ENCODE results near the gene ORAI1.
"Not testable (repeated sequence)": the region's sequence is repeated elsewhere in the genome, so short reads cannot be mapped to it uniquely, and the experiment has no call there.

The ORAI1 gene

GRCh38 chr12:121626087-121626852 lies at the start of gene ORAI1:
Gene ORAI1 (plus strand): TSS chr12:121626530.
- DNase-seq, result peak; percentile 91 to 92

GRCh38 chr12:121576851-121577391 lies 49.4 kb upstream of the ORAI1 start:
- DNase-seq, result no peak

GRCh38 chr12:121577443-121578180 lies 48.7 kb upstream of the ORAI1 start:
- no peak for DNase-seq

- peak in 1 of 2 donors; percentile 35 for DNase-seq
Measured at GRCh38 chr12:121578230-121579189, 47.8 kb upstream of the ORAI1 start.

- DNase-seq, result peak in 1 of 2 donors; percentile 24
Measured at GRCh38 chr12:121579190-121579791, 47.0 kb upstream of the ORAI1 start.

- DNase-seq, result peak; percentile 87 to 88
Measured at GRCh38 chr12:121579981-121580868, 46.1 kb upstream of the ORAI1 start.

- DNase-seq, result peak; percentile 44 to 45
Measured at GRCh38 chr12:121580959-121581685, 45.2 kb upstream of the ORAI1 start, which contains the start of gene KDM2B. Gene KDM2B (minus strand): TSS chr12:121581023. CDS start chr12:121580911, 112 bp downstream.

GRCh38 chr12:121581686-121582429 lies 44.5 kb upstream of the ORAI1 start:
- peak; percentile 50 to 55 for DNase-seq

GRCh38 chr12:121582583-121583333 lies 43.6 kb upstream of the ORAI1 start:
- DNase-seq, result no peak

- not testable (repeated sequence) for DNase-seq
Measured at GRCh38 chr12:121583334-121583661, 43.0 kb upstream of the ORAI1 start.

- DNase-seq, result not testable (repeated sequence)
Measured at GRCh38 chr12:121584885-121585284, 41.4 kb upstream of the ORAI1 start.

GRCh38 chr12:121590476-121591143 lies 35.7 kb upstream of the ORAI1 start:
- no peak for DNase-seq

- DNase-seq, result no peak
Measured at GRCh38 chr12:121592320-121592719, 34.0 kb upstream of the ORAI1 start.

- no peak for DNase-seq
Measured at GRCh38 chr12:121595520-121595919, 30.8 kb upstream of the ORAI1 start.

- DNase-seq, result no peak
Measured at GRCh38 chr12:121596526-121596925, 29.8 kb upstream of the ORAI1 start.

- no peak for DNase-seq
Measured at GRCh38 chr12:121600702-121601336, 25.5 kb upstream of the ORAI1 start.

GRCh38 chr12:121602766-121603165 lies 23.6 kb upstream of the ORAI1 start:
- DNase-seq, result no peak

GRCh38 chr12:121603581-121603980 lies 22.7 kb upstream of the ORAI1 start:
- no peak for DNase-seq
